NCI-H2196 treated with DMSO at 0.1 percent for 48 hours (cell line): ENCODE data around the gene TMEM89.

Experiments used
- DNase-seq: peaks from one replicate; lab custom pipeline; 2025; ENCODE audit not compliant: unreplicated experiment; lab: John Stamatoyannopoulos, UW

TMEM89 gene

GRCh38 chr3:48593337-48593736 is 28.2 kb downstream of the TMEM89 start:
- no peak for DNase-seq

GRCh38 chr3:48592519-48593087 is 29.0 kb downstream of the TMEM89 start:
- DNase-seq = no peak

GRCh38 chr3:48591886-48592518 is 29.6 kb downstream of the TMEM89 start:
- no peak for DNase-seq

- no peak for DNase-seq
These were observed 30.1 kb downstream of the TMEM89 start for GRCh38 chr3:48591436-48591835.

GRCh38 chr3:48588230-48588629 is 33.3 kb downstream of the TMEM89 start:
- no peak for DNase-seq

- no peak for DNase-seq
These were observed 33.9 kb downstream of the TMEM89 start for GRCh38 chr3:48587686-48588085.

GRCh38 chr3:48585411-48585810 is 36.2 kb downstream of the TMEM89 start:
- no peak for DNase-seq

- no peak for DNase-seq
These were observed 36.7 kb downstream of the TMEM89 start for GRCh38 chr3:48584836-48585235.

GRCh38 chr3:48581621-48582481 is 39.7 kb downstream of the TMEM89 start:
- no peak for DNase-seq

GRCh38 chr3:48576647-48577046 is 44.9 kb downstream of the TMEM89 start:
- no peak for DNase-seq

- no peak for DNase-seq
These were observed 46.2 kb downstream of the TMEM89 start for GRCh38 chr3:48575366-48575765.

GRCh38 chr3:48573973-48574585 is 47.5 kb downstream of the TMEM89 start:
- no peak for DNase-seq

GRCh38 chr3:48572517-48572916 is 49.1 kb downstream of the TMEM89 start:
- DNase-seq = no peak

GRCh38 chr3:48571938-48572337 is 49.6 kb downstream of the TMEM89 start:
- DNase-seq = no peak
